GM04504 (cell line): ENCODE measurements around the gene ARGLU1.

Source experiments
- DNase-seq: peaks from one replicate; pipeline ENCODE4 v3.0.0-alpha.2; 2012; ENCODE audit warnings: low read depth

Gene ARGLU1

DNA sequence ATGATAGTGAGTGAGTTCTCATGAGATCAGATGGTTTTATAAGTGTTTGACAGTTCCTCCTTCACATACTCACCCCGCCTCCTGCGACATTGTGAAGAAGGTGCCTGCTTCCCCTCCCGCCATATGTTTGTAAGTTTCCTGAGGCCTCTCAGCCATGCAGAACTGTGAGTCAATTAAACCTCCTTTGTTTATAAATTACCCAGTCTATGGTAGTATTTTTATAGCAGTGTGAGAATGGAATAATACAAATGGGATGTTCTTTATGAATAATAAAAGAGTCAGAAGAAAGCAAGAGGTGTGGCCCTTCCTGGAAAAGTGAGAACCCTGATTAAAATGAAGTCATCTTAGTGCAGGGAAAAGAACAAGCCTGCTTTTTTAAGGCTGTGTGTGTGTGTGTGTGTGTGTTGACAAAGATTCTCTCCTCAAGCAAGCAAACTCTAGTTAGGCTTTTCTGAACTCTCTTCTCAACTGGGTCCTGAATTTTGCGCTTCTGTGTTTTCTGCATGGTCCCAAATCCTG is 18.8 kb upstream of the ARGLU1 start:
- no peak for DNase-seq

DNA sequence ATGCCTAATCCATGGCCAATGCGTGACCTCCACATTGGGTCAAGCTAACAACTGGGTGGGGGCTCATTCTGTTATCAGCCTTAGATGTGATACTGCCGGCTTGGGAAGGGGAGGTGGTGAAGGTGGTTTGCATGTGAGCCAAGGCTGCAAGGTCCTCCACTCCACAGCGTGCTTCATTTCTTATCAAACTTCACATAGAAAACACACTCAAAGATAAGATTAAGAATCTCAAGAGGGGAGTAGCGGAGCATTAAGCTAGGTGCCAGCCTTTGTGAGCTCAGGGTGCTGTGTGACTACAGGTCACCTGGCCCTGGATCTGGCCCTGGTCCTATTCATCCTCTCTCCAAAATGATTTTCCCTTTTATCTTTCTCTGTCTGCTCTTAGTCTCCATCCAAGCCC is 13.3 kb upstream of the ARGLU1 start:
- DNase-seq: no peak

DNA sequence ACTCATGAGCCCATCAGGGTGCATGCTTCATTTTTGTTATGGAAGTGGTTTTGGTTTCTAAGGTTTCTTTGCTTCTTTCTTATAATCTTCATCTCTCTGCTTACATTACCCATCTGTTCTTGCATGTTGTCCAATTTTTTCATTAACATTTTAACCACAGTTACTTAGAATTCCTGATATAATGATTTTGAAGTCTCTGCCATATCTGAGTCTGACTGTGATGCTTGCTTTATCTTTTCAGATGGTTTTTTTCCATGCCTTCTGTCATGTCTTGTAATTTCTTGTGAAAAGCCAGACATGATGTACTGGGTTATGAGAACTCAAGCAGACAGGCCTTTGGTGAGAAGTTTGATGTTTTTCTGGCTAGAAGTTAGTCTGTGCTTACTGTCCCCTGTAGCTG is 8.0 kb upstream of the ARGLU1 start:
- no peak for DNase-seq

DNA sequence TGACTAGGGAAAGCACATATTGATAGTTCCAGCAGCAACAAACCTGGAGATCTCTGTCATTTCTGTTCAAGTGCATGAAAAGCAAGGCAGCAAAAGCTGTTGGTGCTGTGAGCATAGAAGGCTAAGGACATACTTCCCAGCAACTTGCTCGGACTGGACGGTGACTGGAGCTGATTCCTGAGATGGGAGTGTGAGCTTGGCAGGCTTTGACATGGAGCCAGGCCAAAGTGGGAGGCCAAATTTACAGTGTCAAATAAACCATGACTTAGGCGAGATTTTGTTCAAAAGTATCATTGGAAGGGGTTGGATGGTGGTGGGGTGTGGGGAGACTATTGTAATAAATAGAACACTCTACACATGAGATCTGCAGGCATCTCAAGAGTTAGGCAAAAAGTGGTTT is 5.9 kb upstream of the ARGLU1 start:
- DNase-seq: peak; percentile 46

DNA sequence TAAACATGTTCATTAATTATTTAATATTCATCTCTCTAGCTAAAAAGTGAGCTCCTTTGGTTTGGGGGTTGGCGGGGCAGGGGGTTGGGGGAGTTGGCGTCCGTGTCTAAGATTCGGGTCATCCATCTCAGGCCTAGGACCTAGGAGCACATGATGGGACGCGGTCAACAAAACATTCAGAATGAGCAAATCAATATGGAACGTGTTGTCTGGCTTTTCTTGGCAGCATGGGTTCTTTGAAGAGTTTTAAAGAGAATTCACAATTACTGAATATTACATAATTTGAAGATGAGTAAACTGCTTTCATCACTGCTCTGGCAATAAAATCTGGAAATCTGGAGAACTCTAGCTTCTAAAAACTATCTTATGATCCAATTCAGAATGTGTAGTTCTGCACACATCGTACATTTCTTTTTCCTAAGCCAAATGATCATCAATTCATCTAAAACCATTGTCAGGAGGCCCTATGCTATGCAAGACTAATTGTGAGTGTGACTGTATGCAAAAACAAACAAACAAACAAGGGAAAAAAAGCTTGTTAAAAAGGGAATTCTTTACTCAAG is 5.4 kb upstream of the ARGLU1 start:
- peak; percentile 83 for DNase-seq

DNA sequence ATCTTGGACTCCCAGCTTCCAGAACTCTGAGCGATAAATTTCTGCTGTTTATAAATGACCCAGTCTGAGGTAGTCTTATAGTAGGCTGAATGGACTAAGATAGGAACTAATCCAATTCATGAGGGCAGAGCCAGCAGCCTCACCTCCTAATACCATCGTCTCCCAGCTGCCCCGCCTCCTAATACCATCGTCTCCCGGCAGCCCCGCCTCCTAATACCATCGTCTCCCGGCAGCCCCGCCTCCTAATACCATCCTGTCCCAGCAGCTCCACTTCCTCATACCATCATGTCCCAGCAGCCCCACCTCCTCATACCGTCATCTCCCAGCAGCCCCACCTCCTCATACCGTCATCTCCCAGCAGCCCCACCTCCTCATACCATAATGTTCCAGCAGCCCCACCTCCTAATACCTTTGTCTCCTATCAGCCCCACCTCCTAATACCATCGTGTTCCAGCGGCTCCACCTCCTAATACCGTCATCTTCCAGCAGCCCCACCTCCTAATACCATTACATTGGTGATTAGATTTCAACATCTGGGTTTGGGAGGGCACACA is 2.4 kb upstream of the ARGLU1 start:
- no peak for DNase-seq

DNA sequence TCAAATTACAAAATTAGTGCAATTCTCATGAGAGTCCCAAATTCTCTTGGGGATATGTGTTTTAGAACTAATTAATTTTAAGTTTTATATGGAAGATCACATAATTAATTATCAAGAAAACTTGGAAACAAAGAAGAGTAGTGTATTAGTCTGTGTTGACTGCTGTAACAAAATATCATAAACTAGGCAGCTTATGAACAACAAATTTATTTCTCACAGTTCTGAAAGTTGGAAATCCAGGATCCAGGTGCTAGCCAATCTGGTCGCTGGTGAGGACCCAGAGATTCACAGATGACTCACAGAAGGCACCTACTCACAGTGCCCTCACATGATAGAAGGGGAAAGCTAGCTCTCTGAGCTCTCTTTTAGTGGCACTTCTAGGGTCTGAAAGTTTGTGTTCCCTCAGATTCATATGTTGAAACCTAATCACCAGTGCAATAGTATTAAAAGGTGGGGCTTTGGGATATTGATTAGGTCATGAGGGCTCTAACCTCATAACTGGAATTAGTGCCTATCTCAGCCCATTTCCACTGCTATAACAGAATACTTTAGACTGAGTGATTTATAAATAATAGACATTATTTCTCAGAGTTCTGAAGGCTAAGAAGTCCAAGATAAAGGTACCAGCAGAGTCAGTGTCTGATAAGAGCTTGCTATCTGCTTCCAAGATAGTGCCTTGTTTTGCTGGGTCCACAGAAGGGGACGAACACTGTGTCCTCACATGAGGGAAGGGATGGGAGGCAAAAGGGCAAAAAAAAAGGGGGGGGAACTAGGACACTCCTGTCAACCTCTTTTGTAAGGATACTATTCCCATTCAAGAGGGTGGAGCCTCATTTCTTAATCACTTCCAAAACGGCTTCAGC is 1.5 kb upstream of the ARGLU1 start:
- no peak for DNase-seq

DNA sequence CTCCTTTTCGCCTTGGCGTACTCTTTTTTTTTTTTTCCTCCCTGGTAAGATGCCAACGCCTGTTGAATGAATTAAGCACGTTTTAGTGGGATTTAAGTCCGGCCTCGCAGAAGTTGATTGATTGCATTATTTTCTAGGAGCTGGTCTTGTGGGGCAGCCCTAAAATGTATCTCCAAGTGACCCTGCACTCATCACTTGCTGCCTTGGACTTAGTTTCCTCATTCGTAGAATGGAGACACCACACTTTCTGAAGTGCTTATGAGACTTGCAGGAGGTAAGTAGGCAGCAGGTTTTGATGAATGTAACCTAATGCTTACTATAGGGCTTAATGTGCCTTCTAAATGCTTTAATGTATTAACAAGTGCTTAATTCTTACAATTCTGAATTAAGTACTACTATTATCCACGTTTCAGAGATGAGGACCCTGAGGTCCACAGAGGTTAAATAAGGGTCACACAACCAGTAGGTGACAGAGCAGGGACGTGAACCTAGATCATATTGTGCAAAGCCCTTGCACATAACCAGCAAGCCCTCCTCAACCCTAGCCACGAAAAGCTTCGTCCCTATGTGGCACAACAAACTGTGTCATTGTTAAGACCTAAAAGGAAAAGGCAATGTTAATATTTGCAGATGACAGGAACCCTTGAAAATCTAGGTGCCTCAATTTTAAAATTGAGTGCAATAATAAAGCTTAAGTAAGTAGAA is 514 bp upstream of the ARGLU1 start:
- no peak for DNase-seq

DNA sequence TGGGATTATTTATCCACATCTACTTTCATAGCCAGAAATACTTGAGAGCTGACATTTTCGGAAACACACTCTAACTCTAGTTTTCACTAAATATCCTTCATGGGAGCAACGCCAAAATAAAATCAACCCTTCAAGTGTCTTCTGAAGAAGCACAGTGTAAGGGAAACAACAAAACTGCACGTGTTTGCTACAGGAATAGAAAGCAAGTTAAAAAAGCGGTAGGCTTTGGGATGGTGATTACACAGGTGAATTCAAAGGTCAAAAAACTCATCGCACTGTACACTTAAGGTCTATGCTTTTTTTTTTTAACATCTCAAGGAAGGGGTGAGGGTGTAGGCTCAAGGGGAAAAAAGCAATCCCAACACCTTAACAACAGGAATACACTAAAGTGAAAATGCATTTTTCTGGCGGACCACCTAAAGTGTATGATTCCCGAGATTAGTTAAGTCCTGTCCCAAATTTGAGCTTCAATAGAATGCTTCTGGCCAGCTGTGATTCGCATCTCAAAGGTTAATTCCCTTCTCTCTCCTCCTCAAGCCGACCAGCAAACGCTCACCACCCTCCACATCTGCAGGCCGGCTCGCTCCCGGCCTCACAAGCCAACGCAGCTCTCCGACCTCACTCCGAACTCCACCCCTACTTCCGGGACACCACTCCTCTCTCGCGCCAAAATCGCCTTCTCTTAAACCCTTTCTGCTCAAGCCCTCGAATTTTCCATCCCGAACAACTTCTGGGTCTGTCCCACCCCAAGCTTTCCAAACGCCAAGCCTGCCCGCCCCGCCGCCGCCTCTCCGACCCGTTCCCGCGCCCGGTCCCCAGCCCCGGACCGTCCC is 1.1 kb downstream of the ARGLU1 start:
- DNase-seq: no peak

DNA sequence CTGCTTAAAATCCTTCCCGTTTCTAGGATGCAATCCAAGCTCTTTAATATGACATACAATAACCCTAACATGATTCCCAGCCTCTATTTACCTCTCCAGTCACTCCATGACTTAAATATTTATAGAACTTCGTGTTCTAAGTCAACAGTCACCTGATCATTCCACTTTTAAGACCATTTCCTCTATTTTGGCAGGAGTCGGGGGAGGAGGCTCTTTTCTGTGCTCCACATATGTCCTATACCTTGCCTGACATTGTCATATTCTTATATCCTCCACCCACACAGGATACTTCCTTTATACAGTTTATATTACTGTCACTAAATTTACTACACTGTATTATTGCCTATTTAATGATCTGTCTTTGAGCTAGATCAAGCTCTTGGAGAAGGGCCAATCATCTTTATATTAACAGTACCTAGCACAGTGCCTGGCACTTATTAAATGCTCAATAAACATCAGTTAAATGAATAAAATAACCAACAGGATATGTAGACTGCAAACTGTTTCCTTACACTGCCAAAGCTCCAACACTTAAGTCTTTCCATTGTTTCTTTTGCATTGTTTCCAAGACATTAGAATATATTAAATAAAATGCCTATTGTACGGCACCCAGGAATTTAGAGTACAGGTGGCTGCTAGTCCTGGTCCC is 2.7 kb downstream of the ARGLU1 start:
- DNase-seq: no peak

DNA sequence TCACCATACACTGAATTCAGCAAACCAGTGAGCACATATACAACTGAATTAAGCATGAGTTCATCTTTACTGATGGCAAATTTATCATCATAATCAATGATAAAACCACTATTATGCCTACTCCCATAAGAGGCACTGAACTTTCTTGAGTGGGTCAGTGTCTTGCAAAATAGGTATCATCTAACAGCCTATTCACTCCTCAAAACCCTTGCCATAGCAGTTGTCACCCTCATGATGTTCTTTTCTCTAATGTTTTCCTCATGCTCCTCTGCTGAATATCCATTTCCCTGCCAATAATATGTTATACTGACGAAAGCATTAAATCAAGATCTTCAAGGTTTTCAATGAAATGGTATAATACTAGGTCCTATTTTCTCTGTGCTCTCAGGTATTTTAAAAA is 5.6 kb downstream of the ARGLU1 start:
- DNase-seq: no peak

DNA sequence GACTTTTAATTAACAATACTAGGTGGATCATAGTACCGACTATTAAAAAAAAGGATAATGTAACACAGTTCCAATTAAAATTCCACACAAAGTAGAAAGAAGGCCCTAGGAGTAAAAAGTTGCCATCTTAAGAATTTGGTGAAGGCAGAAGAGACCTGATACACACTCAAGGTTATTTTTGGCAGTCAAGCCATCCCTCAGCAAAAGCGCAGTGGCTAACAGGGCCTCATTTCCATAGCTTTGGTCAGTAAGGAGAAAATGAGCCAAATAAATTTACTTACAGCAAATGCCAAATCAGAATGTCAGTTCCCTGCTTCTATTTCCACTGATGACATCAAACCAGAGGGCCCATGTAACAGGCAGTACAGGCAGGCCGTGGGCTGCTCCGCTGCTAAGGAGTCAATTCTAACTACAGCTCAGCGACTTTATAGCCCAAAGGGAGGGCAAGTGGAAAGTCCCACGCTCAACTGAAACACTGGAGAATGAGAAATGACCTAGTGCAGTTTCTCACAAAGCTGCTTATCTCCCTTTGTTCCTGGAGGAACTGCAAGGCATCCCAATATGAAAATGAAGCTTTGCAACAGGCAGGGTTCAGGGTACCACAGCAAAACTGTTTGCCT is 6.3 kb downstream of the ARGLU1 start:
- DNase-seq: no peak

DNA sequence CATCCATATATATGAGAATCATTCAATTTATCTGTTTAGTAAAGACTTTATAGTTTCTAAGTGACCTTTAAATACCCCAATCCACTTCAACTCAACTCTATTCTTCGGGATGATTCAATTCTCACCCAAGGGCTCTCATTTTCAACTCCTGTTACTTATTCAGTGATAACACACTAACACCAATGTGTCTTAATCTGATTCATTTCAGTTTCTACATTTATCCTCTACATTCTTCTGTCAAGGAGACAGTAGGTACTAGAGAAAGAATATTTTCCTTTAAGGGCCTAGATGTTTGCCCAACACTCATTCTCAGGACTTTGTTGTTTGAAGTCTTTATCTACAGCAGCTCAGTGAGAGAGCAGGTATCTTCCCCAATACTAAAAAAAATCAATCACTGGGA is 7.1 kb downstream of the ARGLU1 start:
- DNase-seq: no peak

DNA sequence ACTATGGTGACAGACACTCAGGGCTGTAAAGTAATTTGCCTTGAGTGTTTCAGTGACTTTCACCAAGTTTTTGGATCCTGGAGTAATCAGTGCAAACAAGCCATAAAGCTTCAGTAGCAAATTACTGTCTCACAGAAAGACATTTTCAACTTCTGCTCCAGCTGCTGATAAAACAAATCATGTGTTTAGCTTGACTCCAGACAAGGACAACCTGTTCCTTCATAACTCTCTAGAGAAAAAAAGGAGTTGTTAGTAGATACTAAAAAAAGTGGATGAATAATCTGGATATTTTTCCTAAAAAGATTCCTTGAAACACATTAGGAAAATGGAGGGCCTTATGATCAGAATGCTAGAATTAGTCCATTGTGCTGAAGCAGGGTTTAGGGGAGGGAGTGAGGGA is 9.4 kb downstream of the ARGLU1 start:
- DNase-seq: no peak

DNA sequence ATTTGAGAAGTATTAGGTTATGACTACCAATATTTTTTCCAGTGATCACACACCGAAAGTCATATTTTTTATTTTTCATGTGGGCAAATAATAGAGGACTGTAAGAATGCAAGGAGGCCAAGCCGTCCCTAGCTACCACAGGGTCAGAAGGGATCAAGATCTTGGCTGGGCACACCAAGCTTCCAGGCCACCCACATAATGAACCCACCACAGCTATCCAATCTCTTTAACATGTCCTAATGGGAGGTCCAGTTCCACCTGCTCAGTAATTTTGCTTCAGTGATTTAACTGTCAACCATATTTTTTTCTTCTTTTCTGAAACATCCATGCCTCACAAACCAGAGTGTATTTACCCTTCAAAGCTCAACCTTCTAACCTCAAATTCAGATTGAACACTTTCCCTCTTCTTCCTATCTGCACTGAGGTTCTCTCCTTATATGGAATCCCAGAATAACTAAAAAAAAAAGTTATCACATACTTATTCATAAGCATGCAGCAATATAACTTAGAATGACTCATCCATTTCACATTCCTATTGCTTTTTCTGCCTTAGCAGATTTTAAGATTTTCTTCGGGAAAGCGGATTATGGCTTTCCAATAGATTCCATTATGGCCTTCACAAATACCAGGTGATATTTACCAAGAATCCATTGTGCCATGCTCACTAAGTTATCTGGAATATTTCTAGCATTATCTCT is 12.2 kb downstream of the ARGLU1 start:
- DNase-seq: no peak

DNA sequence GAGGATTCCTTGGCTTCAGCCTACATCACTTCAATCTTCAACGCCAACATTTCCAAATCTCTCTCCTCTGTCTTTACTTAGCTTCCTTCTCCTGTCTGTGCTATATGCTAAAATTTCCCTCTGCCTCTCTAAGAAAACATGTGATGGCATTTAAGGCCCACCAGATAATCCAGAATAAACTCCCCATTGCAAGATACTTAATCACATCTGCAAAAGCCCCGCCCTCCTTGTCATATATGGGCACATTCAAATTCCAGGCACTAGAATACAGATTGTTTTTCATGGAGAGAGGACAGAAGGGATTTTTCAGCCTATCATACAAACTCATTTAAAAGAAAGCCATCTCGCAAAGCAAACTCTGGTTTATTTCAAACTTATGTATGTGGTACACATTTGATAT is 16.2 kb downstream of the ARGLU1 start:
- DNase-seq: no peak

DNA sequence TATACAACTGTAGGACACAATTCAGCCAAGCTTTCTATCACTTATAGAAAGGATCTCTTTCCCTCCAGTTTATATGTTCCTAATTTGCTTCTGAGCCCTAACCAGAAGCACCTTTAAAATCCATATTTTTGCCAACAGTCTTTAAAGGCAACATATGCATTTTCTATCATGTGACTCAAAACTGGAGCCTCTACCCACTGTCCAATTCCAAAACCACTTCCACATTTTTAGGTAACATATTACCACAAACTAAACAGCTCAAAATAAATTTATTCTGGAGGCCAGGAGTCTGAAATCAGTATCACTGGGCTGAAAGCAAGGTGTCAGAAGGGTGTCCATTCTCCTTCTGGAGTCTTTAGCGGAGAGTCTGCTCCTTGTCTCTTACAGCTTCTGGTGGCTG is 16.6 kb downstream of the ARGLU1 start:
- no peak for DNase-seq

DNA sequence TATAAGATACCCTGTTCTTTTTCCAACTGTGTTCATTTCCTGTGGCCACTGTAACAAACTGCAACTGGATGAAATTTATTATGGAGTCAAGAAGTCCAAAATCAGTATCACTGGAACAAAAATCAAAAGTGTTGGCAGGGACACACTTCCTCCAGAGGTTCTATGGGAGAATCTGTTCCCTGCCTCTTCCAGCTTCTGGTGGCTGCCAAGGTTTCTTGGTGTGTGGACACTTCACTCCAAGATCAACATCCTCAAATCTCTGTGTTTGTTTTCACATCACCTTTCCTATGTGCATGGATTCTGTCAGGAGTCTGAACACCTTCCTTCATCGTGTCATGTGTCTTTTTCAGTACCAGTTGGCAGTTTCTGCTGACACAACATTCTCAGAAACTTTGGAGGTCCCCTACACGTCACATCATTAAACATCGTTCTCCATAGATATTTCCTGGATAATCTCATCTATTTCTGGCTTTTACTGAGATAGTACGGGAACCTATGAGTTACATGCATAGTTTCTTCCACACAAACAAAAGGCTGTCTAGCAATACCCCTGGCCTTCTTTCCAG is 17.3 kb downstream of the ARGLU1 start:
- no peak for DNase-seq

DNA sequence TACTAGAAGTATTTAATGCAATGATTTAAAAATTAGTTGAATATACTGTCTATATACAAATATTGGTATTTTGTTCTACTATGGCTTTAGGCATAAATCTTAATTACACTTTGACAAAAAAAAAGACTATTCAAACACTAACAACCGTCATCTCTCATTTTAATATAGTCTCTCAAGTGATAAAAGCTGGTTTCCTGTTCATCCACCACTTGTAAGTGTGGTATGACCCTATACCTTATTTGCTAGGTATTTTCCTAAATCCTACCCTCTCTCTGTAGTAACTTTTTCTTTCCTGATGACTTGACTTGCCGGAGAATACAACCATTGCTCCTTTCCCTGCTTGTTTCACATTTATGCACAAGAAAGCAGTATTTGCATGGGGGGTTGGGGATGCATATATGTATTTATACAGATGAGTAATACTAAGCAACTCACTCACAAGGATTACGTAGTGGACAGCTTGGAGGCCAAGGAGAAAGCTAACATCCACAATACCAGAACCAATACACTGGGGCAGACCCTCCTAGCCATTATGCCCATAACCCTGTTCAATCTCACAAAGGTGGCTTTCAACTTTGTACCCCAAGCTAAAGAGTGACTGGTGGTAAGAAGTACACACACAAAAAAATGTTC is 19.8 kb downstream of the ARGLU1 start:
- no peak for DNase-seq
